GM18873 (cell line): ENCODE data around the gene SELENON.

Experiments
- ATAC-seq: cut with Tn5 transposase; IDR thresholded peaks from one replicate; pipeline ENCODE4 v1.9.1; 2021; ENCODE audit warnings: mild to moderate bottlenecking, moderate library complexity, moderate number of reproducible peaks; ENCODE audit not compliant: unreplicated experiment, low FRiP score

The SELENON gene

GRCh38 chr1:25787760-25788166 lies 12.2 kb upstream of the SELENON start:
- ATAC-seq = no peak

GRCh38 chr1:25790472-25790871 lies 9.5 kb upstream of the SELENON start:
- no peak for ATAC-seq

GRCh38 chr1:25792115-25792514 lies 7.9 kb upstream of the SELENON start:
- no peak for ATAC-seq

- ATAC-seq = no peak
Observed at GRCh38 chr1:25793585-25794170, 6.3 kb upstream of the SELENON start.

GRCh38 chr1:25794325-25794724 lies 5.7 kb upstream of the SELENON start:
- no peak for ATAC-seq

GRCh38 chr1:25795211-25795610 lies 4.8 kb upstream of the SELENON start:
- no peak for ATAC-seq

GRCh38 chr1:25795946-25796810 lies 3.8 kb upstream of the SELENON start:
- ATAC-seq = no peak

- no peak for ATAC-seq
Observed at GRCh38 chr1:25796811-25797458, 3.1 kb upstream of the SELENON start.

GRCh38 chr1:25797939-25798338 lies 2.1 kb upstream of the SELENON start:
- ATAC-seq = no peak

GRCh38 chr1:25798666-25799351 lies 1.2 kb upstream of the SELENON start:
- ATAC-seq = no peak

- no peak for ATAC-seq
Observed at GRCh38 chr1:25799352-25799934, 550 bp upstream of the SELENON start.

- no peak for ATAC-seq
Observed at GRCh38 chr1:25800703-25801377, 847 bp downstream of the SELENON start.

- no peak for ATAC-seq
Observed at GRCh38 chr1:25802915-25803314, 2.9 kb downstream of the SELENON start.

GRCh38 chr1:25803368-25803767 lies 3.4 kb downstream of the SELENON start:
- no peak for ATAC-seq

- ATAC-seq = no peak
Observed at GRCh38 chr1:25804244-25804963, 4.4 kb downstream of the SELENON start.

GRCh38 chr1:25804964-25805862 lies 5.2 kb downstream of the SELENON start:
- ATAC-seq = no peak

- no peak for ATAC-seq
Observed at GRCh38 chr1:25805863-25806225, 5.9 kb downstream of the SELENON start.

- ATAC-seq = no peak
Observed at GRCh38 chr1:25806418-25806817, 6.4 kb downstream of the SELENON start.
